IPS-20b (cell line): ENCODE measurements around the gene GNAZ.

Source experiments
- H3K27ac ChIP-seq: one replicate; pipeline ENCODE4 v1.5.1; 2013; ENCODE audit warnings: low read length
- H3K27me3 ChIP-seq: 2 replicates; pipeline ENCODE4 v1.6.1; 2013; ENCODE audit warnings: mild to moderate bottlenecking, low read length, inconsistent platforms; ENCODE audit not compliant: insufficient read depth
- H3K36me3 ChIP-seq: 2 replicates; pipeline ENCODE4 v1.6.1; 2013; ENCODE audit warnings: low read depth, mild to moderate bottlenecking, inconsistent platforms, low read length, moderate library complexity; ENCODE audit not compliant: insufficient read depth
- H3K4me1 ChIP-seq: 2 replicates; pipeline ENCODE4 v1.6.1; 2013; ENCODE audit warnings: mild to moderate bottlenecking, control low read depth, inconsistent platforms, low read length, moderate library complexity; ENCODE audit not compliant: insufficient read depth
- H3K4me3 ChIP-seq: 2 replicates; pipeline ENCODE4 v1.5.1; 2013; ENCODE audit warnings: mild to moderate bottlenecking, low read length, inconsistent platforms
- H3K9ac ChIP-seq: 2 replicates; pipeline ENCODE4 v1.6.1; 2013; ENCODE audit warnings: low read depth, mild to moderate bottlenecking, inconsistent platforms, low read length, moderate library complexity
- H3K9me3 ChIP-seq: 2 replicates; pipeline ENCODE4 v1.6.1; 2013; ENCODE audit warnings: mild to moderate bottlenecking, low read depth, low read length, inconsistent platforms; ENCODE audit not compliant: insufficient read depth

The GNAZ gene

DNA sequence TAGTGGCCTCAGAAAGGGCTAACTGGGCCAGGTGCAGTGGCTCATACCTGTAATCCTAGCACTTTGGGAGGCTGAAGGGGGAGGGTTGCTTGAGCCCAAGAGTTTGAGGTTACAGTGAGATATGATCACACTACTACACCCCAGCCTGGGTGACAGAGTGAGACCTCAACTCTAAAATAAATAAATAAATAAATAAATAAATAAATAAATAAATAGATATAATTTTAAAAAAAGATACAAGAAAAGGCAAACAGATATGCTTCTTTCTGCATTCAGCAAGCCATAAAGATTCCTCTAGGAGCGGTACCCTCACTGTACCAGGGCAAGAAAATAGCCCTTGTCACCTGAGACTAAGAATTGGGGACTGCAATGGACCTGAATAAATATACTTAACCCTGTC lies 72.8 kb downstream of the GNAZ start:
- no peak overlapping the region for H3K4me3 ChIP-seq
- H3K27me3 ChIP-seq = peaks cover 23% of the 10 kb centered on the region; the same call in 1 of the 2 replicates
- H3K4me1 ChIP-seq = peaks cover 3% of the 10 kb centered on the region
- no peaks in the 10 kb centered on the region for H3K36me3 ChIP-seq
- H3K9me3 ChIP-seq = no peaks in the 10 kb centered on the region
- no peak overlapping the region for H3K9ac ChIP-seq
- no peak overlapping the region for H3K27ac ChIP-seq

DNA sequence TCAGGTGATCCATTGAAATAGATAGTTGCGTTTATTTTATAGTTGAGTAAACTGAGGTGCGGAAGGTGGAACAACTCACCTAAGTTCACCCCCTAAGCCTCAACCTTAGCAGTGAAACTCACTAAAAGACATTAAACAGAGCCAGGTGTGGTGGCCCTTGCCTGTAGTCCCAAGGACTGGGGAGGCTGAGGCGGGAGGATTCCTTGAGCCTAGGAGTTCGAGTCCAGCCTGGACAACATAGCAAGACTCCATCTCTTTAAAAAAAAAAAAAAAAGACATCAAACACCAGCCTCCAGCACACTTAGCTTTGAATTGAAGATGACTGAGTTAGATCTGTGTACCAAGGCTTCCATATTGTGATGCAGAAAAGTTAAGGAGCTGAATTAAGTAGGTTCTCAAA lies 74.1 kb downstream of the GNAZ start:
- Histone ChIP-seq H3K27me3 (peaks cover 23% of the 10 kb centered on the region; the same call in 1 of the 2 replicates), H3K27ac (no peak overlapping the region), H3K4me3 (no peak overlapping the region), H3K4me1 (peaks cover 5% of the 10 kb centered on the region), H3K9ac (no peak overlapping the region), H3K36me3 (no peaks in the 10 kb centered on the region), H3K9me3 (no peaks in the 10 kb centered on the region)

DNA sequence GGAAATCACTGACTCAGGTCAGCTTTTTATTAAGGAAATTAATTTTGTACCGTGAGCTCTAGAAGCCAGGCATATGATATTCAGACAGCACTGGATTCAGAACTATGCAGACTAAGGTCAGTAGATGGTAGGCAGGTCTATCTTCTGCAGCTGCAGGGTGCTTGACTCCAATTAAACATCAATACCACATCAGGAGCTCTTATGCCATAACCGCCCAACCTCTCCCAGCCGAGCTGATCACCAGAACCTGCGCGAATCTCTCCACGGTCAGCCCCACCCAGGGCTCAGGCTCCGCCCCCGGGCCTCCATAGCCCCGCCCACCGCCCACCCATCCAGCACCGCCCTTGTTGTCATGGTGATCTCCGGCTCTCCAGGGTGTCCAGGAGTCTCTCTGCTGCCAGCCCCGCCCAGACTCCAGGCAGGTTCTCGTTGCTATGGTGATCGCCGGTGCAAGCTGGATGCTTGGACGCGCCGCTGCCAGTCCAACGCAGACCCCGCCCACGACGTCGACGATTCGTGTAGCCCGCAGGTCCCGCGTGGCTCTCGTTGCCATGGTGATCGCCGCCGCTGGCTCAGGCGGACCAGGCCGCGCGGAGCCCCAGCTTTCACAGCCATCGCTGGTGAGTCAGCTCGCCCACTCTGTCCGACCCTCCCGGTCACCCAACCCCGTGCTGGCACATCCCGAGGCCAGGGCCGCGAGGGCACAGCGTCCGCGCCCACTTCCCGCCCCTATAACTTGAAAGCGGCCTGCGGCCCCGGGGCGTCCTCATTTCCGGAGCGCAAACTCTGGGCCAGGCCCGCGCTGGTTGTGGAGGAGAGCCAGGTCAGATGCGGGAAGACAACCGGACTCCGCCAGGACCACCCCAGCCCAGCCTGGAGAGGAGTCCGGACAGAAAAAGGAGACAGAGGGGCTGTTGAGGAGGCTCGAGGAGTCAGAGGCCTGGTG lies 74.9 kb downstream of the GNAZ start, which contains the start of gene RAB36:
TSS of gene RAB36 (plus strand) at position 546 of the 946 bp plus-strand sequence. CDS start 1,140 bp downstream, outside the sequence.
- Histone ChIP-seq H3K27me3 (peaks cover 23% of the 10 kb centered on the region; the same call in 1 of the 2 replicates), H3K4me1 (peaks cover 8% of the 10 kb centered on the region), H3K36me3 (no peaks in the 10 kb centered on the region), H3K4me3 (peak within 1 kb of the TSS; percentile 76), H3K27ac (no peak within 1 kb of the TSS), H3K9ac (peak within 1 kb of the TSS; percentile 50; the same call in 1 of the 2 replicates), H3K9me3 (no peaks in the 10 kb centered on the region)

DNA sequence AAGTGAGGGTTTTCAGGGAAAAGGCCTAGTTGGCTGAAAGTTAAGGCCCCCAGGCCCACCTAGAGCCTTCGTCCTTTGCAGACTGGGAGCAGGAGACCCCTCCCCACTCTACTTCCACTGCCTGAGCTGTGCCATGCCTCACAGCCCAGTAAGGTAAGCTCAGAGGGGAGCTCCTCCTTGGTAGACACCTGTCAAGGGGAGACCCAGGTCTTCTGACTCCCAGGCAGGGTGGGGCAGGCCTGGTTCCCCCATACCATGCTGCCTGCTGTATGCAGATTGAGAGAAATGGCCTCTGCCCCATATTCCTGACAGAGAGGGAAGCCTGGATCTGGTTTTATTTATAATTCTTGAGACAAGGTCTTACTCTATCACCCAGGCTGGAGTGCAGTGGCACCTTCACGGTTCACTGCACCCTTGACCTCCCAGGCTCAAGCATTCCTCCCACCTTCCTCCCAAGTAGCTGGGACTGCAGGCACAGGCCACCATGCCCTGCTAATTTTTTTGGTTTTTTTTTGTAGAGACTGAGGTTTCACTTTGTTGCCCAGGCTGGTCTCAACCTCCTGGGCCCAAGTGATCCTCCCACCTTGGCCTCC lies 75.7 kb downstream of the GNAZ start:
- H3K9me3 ChIP-seq = no peaks in the 10 kb centered on the region
- H3K27ac ChIP-seq = no peak overlapping the region
- H3K9ac ChIP-seq = peak overlapping the region; percentile 50; the same call in 1 of the 2 replicates
- H3K27me3 ChIP-seq = peaks cover 19% of the 10 kb centered on the region; the same call in 1 of the 2 replicates
- peak overlapping the region; percentile 76 for H3K4me3 ChIP-seq
- H3K36me3 ChIP-seq = no peaks in the 10 kb centered on the region
- peaks cover 8% of the 10 kb centered on the region for H3K4me1 ChIP-seq

DNA sequence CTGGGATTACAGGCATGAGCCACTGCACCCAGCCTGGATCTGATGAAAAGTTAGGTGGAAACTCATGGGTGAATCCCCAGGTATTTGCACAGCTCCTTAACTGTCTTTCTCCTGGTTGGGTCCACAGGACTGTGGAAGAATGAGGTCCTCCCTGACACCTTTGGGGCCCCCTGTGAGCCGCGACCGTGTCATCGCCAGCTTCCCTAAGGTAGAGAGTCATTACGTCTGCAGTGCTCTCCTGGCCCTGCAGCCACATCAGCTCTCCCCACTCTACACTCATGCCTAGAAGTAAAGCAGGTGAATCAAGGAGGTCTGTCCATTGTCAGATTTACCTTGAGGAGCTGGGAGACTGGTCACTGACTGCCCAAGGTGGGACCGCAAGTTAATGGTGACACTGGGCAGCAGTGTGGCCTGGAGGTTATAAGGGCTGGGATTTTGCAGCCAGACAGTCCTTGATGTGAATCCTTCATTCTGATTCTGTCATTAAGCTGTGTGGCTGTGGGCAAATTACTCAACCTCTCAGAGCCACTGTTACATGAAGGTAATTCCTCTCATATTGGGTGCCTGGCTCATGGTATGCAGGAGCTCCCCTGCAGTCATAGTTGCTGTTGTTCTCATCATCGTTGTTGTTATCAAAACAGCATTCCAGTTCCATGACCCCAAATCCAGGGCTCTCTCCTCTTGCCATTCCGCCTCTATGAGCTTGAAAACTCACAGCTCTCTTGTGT lies 76.3 kb downstream of the GNAZ start:
- Histone ChIP-seq H3K4me1 (peaks cover 8% of the 10 kb centered on the region), H3K27me3 (peaks cover 19% of the 10 kb centered on the region; the same call in 1 of the 2 replicates)

DNA sequence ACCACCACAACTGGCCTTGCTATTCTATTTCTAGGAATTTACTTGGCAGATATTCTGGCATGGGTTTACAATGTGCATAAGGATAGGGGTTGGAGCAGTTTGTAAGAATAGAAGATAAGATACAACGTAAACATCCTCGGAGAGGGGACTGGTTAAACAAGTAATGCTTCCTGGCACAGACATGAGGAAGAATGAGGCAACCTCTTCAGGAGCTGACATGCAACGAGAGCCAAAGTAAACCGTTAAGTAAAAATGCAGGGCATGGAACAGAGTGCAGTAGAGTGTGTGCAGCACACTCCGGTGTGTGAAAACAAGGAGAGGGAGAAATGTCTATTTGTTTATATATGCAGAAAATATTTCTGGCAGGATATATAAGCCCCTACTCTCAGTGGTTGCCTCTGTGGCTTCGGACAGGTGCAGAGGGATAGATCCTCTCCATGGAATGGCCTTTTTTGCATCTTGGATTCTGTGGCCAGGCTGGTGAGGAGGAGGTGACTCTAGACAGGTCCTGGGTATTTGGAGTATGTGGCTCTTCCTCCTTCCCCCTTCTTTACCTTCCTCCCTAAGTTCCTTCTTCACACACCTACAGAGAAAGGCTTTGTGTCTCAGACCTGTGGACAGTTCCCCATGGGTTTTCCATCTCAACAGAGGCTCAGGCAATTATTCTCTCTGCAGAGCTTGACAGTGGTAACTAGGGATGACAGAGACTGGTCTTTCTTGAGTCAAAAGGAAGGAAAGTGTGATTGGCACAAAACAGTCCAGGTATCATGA lies 77.5 kb downstream of the GNAZ start:
- Histone ChIP-seq H3K4me1 (peaks cover 6% of the 10 kb centered on the region), H3K36me3 (no peaks in the 10 kb centered on the region), H3K9me3 (no peaks in the 10 kb centered on the region), H3K4me3 (no peak overlapping the region), H3K27ac (no peak overlapping the region), H3K27me3 (peaks cover 17% of the 10 kb centered on the region; the same call in 1 of the 2 replicates), H3K9ac (no peak overlapping the region; the same call in 1 of the 2 replicates)

More for the DNA sequence above, 76.3 kb downstream of the GNAZ start:
- Histone ChIP-seq H3K4me3 (no peak overlapping the region), H3K27ac (no peak overlapping the region), H3K9me3 (no peaks in the 10 kb centered on the region), H3K36me3 (no peaks in the 10 kb centered on the region), H3K9ac (no peak overlapping the region)

DNA sequence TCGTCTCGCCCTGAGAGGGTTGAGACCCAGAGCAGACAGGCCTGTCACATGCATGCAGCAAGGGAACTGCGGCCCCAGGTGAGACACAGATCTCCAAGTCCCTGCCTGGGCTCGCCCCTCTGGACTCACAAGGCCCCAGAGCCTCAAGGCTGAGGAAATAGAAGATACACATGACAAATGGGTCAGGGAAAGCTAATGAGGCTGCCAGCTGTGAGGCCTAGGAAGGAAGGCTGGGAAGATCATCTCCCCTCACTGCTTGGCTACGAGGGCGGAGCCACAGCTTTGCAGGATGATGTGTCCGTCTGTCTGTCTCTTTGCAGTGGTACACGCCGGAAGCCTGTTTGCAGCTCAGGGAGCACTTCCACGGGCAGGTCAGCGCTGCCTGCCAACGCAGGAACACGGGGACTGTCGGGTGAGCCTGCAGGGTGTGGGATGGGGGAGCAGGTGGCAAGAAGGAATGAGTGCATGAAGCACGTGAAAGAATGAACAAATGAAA lies 79.5 kb downstream of the GNAZ start:
- Histone ChIP-seq H3K9ac (no peak overlapping the region), H3K36me3 (no peaks in the 10 kb centered on the region), H3K27ac (no peak overlapping the region), H3K4me3 (no peak overlapping the region), H3K9me3 (no peaks in the 10 kb centered on the region), H3K4me1 (peaks cover 6% of the 10 kb centered on the region), H3K27me3 (peaks cover 15% of the 10 kb centered on the region; the same call in 1 of the 2 replicates)

DNA sequence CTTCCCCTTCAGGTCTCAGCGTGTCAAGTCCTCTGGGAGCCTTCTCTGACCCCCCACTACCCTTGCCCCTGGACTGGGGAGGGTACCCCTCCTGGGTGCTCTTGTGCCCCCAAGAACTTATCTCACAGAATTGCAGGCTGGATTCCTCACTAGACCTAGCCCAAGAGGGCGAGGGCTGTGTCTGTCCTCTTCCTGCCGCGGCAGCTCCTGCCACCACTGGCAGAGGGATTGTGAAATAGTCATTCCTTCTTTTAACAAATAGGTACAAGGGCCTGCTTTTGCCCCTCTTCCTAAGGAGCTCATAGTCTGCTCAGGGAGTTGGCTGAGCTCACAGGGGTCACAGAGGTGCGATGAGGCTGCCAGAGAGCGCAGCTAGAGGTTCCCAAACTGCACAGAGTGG lies 80.4 kb downstream of the GNAZ start:
- Histone ChIP-seq H3K27me3 (peaks cover 12% of the 10 kb centered on the region; the same call in 1 of the 2 replicates), H3K36me3 (no peaks in the 10 kb centered on the region), H3K4me3 (no peak overlapping the region), H3K27ac (no peak overlapping the region), H3K9me3 (no peaks in the 10 kb centered on the region), H3K4me1 (peaks cover 6% of the 10 kb centered on the region), H3K9ac (no peak overlapping the region)

DNA sequence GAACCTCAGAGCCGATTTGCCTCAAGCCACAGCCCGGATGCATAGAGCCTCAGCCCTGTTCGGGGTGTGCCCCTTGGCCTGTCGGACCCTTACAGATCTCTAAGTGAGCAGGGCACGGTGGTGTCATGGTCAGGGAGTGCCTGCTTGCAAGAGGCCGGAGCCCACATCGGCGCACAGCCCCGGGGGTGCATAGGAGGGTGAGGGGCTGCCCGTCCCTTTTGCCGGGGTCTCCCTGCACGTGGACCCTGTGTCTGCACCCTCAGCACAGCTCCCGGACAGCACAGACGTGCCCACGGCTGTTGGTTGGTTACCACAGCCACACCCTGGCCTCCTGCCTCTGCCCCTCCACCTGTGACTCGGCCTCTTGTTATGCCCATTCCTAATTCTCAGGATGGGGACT lies 81.5 kb downstream of the GNAZ start:
- peaks cover 2% of the 10 kb centered on the region; the same call in 1 of the 2 replicates for H3K27me3 ChIP-seq

DNA sequence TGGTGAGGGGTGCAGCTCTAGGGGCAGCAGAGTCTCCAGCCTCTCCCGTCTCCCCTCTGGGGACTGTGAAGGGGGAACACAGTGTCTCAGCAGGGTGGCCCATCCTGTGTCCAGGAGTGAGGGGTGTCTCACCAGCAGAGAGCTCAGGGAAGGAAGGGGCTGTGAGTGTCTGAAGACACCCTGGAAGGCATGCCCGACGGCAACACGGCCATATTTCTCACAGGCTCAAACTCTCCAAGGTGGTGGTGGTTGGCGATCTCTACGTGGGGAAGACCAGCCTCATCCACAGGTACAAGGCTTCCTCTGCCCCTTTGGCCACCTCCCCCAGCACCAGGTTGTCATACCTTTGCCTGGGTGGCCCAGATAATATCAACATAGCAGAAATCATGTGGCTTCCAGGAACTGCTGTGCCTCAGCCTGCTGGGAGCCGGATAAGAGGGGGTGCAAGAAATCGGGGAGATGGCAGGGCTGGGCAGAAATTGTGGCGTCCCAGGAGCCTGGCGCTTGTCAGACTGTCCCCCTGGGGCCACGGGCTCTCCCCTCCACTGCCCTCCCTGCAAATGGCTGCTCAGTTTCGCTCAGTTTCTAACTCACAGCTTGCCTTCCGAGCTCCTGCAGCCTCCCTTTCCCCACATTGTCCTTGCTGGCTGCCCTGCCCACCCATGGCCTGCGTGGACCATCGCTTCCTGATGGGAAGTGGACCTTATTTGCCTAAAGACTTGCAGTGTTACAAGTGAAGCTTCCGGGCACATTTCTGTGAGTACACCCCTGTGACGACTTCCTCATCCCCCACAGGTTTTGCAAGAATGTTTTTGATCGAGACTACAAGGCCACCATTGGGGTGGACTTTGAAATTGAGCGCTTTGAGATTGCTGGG lies 82.2 kb downstream of the GNAZ start:
- H3K4me1 ChIP-seq = peaks cover 6% of the 10 kb centered on the region
- H3K36me3 ChIP-seq = no peaks in the 10 kb centered on the region
- H3K4me3 ChIP-seq = no peak overlapping the region
- H3K27ac ChIP-seq = no peak overlapping the region
- no peak overlapping the region for H3K9ac ChIP-seq
- no peaks in the 10 kb centered on the region for H3K27me3 ChIP-seq
- H3K9me3 ChIP-seq = no peaks in the 10 kb centered on the region

More for the DNA sequence above, 81.5 kb downstream of the GNAZ start:
- Histone ChIP-seq H3K9ac (no peak overlapping the region), H3K27ac (no peak overlapping the region), H3K4me3 (no peak overlapping the region), H3K4me1 (peaks cover 6% of the 10 kb centered on the region), H3K36me3 (no peaks in the 10 kb centered on the region), H3K9me3 (no peaks in the 10 kb centered on the region)
